HL-60 (cell line): ENCODE results near the gene BCL7C.

ENCODE experiments used
- CTCF ChIP-seq: IDR thresholded peaks from one replicate; pipeline ENCODE4 v1.5.1; 2011; ENCODE audit warnings: low read length, control low read depth, inconsistent platforms; ENCODE audit not compliant: insufficient read depth
- GABPA ChIP-seq: IDR thresholded peaks from 2 replicates; pipeline ENCODE4 v1.6.1; 2012; ENCODE audit warnings: low read depth
- REST ChIP-seq: IDR thresholded peaks from 2 replicates; pipeline ENCODE4 v1.6.1; 2012; ENCODE audit warnings: low read depth; ENCODE audit not compliant: insufficient replicate concordance

- TF ChIP-seq CTCF (no peak), REST (no peak), GABPA (no peak)
Measured at GRCh38 chr16:30882429-30883310, 11.2 kb downstream of the BCL7C start.
